C4-2B (cell line): ENCODE measurements around the gene FAM186B.

Experiments
- CTCF ChIP-seq: fragments of 450-650 bp; conservative IDR thresholded peaks from 2 replicates; pipeline ENCODE4 v1.5.1; 2017; ENCODE audit warnings: mild to moderate bottlenecking
- ZFX ChIP-seq: fragments of 450-650 bp; IDR thresholded peaks from 2 replicates; pipeline ENCODE4 v1.6.1; 2017

GRCh38 chr12:49626836-49627235, 21.4 kb upstream of the FAM186B start:
- TF ChIP-seq CTCF: no peak
- no peak for TF ChIP-seq ZFX
